SIG-M5 treated with dmso at 0.1 percent for 504 hours (cell line): ENCODE results near the gene RNF8.
"Not testable (repeated sequence)": the region's sequence is repeated elsewhere in the genome, so short reads cannot be mapped to it uniquely, and the experiment has no call there.

ENCODE experiments used
- DNase-seq: peaks from one replicate; lab custom pipeline; 2025; ENCODE audit not compliant: unreplicated experiment; lab: John Stamatoyannopoulos, UW

The RNF8 gene

DNA sequence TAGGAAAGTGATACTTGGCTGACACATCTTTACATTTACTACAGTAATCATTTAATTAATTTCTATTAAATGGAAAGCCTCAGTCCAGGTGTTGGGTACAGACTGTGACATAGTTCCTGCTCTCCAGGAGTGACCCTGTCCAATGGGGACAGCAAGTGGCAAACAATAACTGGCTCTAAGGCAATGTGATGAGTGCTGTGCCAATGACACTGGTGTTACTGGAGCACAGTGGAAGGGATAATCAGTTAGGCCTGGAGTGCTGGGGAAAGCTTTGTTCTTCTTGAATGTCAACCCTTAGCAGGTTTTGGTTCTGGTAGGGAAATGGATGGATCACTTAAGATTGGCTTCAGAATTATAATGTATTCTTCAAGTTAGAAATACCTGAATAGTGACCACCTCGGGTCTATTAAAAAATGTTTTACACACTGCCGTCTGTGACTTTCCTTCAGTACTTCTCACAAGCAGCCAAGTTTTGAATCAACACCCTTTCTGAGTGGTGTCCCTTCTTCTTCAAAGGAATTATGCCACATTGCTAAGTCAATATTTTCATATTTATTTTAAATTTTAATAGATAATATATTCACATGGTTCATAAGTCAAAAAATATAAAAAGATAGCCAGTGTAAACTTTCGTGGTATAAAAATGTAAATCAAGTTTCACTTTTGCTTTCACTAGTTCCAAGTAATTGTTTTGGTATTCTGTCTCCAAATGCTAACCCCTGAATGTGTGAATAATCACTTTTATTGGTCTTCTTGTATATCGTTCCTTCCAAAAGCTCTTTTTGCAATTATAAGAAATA is 88.8 kb downstream of the RNF8 start:
- no peak for DNase-seq

DNA sequence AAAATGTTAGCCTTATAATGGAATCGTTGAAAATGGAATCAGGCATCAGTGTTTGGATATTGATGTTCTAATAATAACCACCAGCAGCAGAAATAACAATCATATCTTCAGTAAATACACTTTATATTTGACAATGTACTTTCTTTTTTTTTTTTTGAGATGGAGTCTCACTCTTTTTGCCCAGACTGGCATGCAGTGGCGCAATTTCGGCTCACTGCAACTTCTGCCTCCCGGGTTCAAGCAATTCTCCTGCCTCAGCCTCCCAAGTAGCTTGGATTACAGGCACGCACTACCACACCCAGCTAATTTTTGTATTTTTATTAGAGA is 89.4 kb downstream of the RNF8 start:
- DNase-seq: not testable (repeated sequence)
